Adipose tissue (tissue), 3 donors: Measurements from ENCODE around the gene NOL4L. TPM values are rescaled to one million over a fixed set of nuclear protein-coding genes. Genes with fewer than 3 reads are reported as not detected.

Experiments used
- H3K27ac ChIP-seq: one replicate; pipeline ENCODE4 v1.5.1; 2013; ENCODE audit warnings: low read depth, low read length
- WGBS, 3 donors: extraction: QIAGEN DNeasy Blood & Tissue Kit; methylation state at CpG; one replicate each; pipeline ENCODE4 v1.1.7; 2013; 5-methylcytosine and 5-hydroxymethylcytosine counted together
- polyA plus RNA-seq, 3 donors: library from polyadenylated mRNA; stranded (reverse); fragments of 200-250 nt; gene quantifications; one replicate each; pipeline ENCODE4 v1.2.3, GENCODE V29; 2013
- donor health status: healthy with polysubstance abuse.
- donor health status: Bipolar disorder and iron deficiency.
- donor health status: healthy.

Gene NOL4L
- polyA plus RNA-seq, 3 donors: 5.3 to 9.9 (median 7.6) TPM

GRCh38 chr20:32536851-32537656 is 48.1 kb downstream of the NOL4L start:
- 3 to 5% (median 3%) methylated on average over 50 to 61 of the region's 62 CpGs for WGBS, 3 donors
- no peak overlapping the region for H3K27ac ChIP-seq

DNA sequence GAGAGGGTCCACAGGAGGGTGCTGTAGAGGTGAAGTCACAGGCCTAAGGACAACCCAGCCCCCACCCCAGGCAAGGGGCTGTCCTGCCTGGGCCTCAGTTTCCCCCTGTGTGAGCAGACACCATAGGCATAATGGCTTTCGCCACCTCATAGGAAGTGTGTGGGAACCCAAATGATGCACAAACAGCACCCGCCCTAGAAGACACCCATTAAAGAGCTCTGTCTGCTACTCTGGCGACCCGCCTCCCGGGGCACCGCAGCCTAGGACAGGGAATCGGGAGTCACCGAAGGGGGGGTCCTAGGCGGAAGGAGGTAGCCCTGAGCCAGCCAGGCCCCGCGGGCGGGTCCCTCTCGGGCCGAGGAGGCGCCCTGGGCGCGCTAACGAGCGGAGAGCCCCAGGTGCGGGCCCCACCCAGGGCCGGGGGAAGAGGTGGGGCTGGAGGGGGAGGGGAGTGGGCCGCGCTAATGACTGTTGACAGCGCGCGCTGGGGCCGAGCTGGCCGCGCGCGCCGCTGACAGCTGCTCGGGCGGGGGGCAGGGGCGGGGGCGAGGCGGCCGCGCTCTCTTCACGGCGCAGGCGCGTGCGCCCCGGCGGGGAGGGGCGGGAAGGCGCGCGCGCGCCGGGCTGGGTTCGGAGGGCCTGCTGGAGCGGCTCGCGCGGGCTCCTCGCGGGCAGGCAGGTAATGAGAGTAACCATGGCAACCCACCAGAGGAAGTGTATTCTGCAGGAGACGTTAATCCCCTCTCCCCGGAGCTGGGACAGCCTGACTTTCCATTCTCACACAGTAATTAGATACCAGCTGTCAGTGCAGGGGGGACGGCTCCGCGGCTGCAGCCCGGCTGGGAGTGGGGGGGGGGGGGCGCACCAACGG is 48.9 kb downstream of the NOL4L start:
- H3K27ac ChIP-seq: no peak overlapping the region
- WGBS, 3 donors: 1 to 2% (median 2%) methylated on average over 46 to 63 of the region's 68 CpGs

DNA sequence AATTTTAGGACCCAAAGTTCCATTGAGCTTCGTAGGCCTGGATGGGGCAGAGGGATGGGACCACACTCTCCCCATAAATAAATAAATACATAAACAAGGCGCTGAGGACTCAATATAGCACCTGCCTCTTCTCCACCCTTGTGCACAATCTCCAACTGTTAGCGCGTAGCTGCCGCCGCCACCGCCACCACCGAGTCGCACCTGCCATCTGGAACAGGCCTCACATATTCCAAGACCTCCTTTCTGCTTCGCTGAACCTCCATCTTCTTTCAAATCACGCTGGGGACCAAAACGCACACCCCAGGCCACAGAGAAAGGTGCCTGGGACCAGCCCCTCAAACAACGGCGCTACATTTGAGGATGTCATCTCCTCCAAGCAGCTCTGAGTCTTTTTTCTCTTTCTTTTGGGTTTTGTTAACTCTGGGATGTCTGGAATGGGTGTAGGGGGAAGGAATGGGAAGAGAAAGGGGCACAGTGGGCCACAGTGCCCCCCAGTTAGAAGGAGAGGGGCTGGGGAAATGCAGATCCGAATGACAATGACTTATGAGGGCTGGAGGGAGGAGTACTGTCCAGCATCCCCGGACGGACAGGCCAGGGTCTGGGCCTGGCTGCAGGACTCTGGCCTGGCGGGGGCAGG is 49.7 kb downstream of the NOL4L start:
- no peak overlapping the region for H3K27ac ChIP-seq
- WGBS, 3 donors: 61 to 80% (median 64%) methylated on average over 18 of the region's 18 CpGs

DNA sequence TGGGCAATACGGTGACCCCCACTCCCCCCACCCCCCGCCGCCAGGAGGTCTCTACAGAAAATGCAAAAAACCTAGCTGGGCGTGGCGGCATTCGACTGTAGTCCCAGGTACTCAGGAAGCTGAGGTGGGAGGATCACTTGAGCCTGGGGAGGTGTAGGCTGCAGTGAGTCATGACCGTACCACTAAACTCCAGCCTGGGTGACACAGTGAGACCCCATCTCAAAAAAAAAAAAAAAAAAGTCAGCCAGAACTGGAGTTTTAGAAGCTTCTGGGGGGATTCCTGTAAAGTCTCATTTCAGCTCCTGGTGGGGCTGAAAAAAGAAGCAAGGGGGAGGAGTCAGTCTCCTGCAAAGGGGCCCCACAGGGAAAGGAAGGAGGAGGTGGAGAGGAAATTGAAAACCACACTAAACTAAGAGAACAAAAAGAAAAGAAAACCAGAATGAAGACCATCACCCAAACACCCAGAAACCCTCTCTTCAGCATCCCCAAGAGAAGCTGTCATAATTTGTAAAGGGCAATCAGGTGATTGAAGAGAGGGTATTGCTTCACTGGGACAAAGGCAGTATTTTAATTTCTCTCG is 50.4 kb downstream of the NOL4L start:
- H3K27ac ChIP-seq: no peak overlapping the region
- WGBS, 3 donors: 52 to 70% (median 59%) methylated on average over 8 of the region's 8 CpGs

DNA sequence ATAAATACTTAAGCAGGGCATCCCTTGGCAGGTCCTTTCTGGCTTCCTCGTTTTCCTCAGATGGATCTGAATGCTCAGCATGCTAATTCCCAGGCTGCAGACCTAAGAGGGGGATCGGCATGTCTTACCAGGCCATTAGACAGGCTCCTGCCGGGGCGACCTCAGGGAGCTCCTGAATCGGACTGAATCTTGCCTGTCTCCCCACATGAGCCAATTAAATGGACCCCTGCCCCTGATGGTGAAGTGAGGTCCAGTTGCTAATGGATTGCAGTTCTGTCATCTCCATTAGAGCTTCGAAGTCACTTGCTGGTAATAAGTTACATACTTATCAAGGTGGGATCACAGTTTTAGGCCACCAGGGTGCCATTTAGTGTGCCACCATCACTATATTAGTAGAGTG is 51.4 kb downstream of the NOL4L start:
- no peak overlapping the region for H3K27ac ChIP-seq
- 89 to 90% (median 89%) methylated on average over 6 of the region's 6 CpGs for WGBS, 3 donors

- H3K27ac ChIP-seq: no peak overlapping the region
- 91 to 97% (median 96%) methylated on average over 7 of the region's 7 CpGs for WGBS, 3 donors
Observed at GRCh38 chr20:32532246-32532645, 52.9 kb downstream of the NOL4L start.

- WGBS, 3 donors: 84 to 94% (median 92%) methylated on average over 13 of the region's 13 CpGs
- H3K27ac ChIP-seq: no peak overlapping the region
Observed at GRCh38 chr20:32528905-32529670, 56.0 kb downstream of the NOL4L start.

GRCh38 chr20:32528171-32528891 is 56.8 kb downstream of the NOL4L start:
- 36 to 55% (median 54%) methylated on average over 27 of the region's 27 CpGs for WGBS, 3 donors
- H3K27ac ChIP-seq: no peak overlapping the region

GRCh38 chr20:32527447-32528055 is 57.6 kb downstream of the NOL4L start:
- no peak overlapping the region for H3K27ac ChIP-seq
- WGBS, 3 donors: 60 to 64% (median 62%) methylated on average over 23 to 24 of the region's 24 CpGs

- no peak overlapping the region for H3K27ac ChIP-seq
- WGBS, 3 donors: 82 to 87% (median 84%) methylated on average over 5 of the region's 5 CpGs
Observed at GRCh38 chr20:32527052-32527446, 58.1 kb downstream of the NOL4L start.

- no peak overlapping the region for H3K27ac ChIP-seq
- 53 to 82% (median 65%) methylated on average over 4 of the region's 4 CpGs for WGBS, 3 donors
Observed at GRCh38 chr20:32526541-32526940, 58.6 kb downstream of the NOL4L start.

- WGBS, 3 donors: 72 to 81% (median 78%) methylated on average over 4 of the region's 4 CpGs
- H3K27ac ChIP-seq: no peak overlapping the region
Observed at GRCh38 chr20:32526125-32526524, 59.0 kb downstream of the NOL4L start.

GRCh38 chr20:32524829-32525501 is 60.2 kb downstream of the NOL4L start:
- no peak overlapping the region for H3K27ac ChIP-seq
- WGBS, 3 donors: 46 to 58% (median 51%) methylated on average over 11 to 13 of the region's 13 CpGs

DNA sequence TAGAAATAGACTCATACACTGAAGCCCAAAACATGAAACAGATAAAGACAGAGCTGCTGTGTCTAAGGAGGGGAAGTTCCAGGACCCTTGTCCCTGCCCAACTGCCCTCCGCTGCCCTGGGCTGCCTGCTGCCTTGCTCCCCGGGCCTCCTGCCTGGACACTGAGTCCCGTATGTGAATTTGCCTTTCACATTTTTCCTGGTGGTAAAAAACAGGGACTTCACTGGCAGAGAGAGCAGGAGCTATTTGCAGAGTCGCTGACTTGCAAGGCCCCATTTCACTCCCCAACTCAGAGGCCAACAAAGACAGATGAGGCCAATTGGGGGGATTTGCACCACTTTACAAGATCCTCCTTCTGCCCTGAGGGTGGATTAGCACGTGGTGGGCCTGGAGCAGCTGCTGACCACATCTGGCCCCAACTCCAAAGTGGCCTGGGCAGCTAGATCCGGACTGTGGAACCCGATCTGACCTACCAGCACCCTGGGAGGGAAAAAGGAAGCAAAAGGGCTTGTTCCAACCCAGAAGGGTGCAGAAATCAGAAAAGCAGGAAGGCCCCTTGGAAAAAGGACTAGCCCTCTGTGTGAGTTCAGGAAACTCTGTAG is 61.4 kb downstream of the NOL4L start:
- WGBS, 3 donors: 71 to 85% (median 72%) methylated on average over 7 of the region's 7 CpGs
- no peak overlapping the region for H3K27ac ChIP-seq

- no peak overlapping the region for H3K27ac ChIP-seq
- WGBS, 3 donors: 79 to 86% (median 84%) methylated on average over 8 of the region's 8 CpGs
Observed at GRCh38 chr20:32522776-32523612, 62.1 kb downstream of the NOL4L start.

DNA sequence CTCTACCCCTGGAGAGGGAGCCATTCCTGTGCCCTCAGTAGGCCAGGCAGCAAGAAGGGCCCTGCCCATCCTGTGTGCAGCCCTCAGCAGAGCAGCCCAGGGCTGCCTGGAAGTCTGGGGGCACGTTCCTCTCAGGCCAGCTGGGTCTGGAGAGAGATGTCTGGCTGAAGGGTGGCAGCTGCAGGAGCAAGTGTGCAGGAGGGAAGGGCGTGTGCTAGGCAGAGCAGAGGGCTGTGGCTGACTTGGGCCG is 62.7 kb downstream of the NOL4L start:
- no peak overlapping the region for H3K27ac ChIP-seq
- WGBS, 3 donors: 66 to 79% (median 74%) methylated on average over 3 of the region's 3 CpGs
